GM21367 (cell line): ENCODE results near the gene CDH7.

Experiments
- ATAC-seq: cut with Tn5 transposase; IDR thresholded peaks from one replicate; pipeline ENCODE4 v1.9.1; 2021; ENCODE audit not compliant: unreplicated experiment

CDH7 gene

GRCh38 chr18:65907281-65907680 is 156.5 kb downstream of the CDH7 start:
- no peak for ATAC-seq

- ATAC-seq: no peak
Observed at GRCh38 chr18:65919018-65919417, 168.2 kb downstream of the CDH7 start.

GRCh38 chr18:65919663-65920062 is 168.9 kb downstream of the CDH7 start:
- no peak for ATAC-seq

DNA sequence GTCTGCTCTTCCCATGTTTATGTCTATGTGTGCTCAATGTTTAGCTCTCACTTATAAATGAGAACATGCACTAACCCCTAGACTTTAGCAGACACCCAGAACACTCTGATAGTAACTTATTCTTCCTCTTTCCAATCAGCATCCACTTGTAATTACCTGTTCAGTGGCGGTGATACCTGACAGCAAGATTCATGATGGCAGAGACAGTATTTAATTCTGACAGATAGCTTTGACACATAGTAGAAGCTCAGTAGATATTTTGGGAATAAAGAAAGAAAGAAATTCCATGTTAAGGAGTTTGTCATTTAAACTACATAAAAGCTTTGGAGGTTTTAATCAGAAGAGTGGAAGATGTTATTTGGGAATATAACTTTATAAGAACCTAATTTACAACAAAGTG is 171.3 kb downstream of the CDH7 start:
- no peak for ATAC-seq

DNA sequence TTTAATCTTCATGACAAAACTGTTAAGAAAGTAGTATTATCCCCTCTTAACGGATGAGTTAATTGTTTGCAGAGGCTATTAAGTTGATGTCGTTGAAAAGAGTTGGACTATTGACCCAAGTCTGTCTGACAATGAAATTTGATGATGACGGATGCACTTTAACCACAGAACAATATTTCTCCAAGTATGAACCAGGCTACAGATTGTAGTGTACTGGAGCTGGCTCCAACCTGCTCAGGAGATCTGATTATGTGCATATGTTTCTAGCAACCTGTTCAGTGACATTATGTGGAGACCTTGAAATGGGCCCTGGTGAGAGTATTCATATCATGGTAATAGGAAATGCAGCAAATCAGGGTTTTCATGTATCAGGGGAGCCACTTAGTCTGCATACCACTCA is 174.1 kb downstream of the CDH7 start:
- ATAC-seq: no peak

DNA sequence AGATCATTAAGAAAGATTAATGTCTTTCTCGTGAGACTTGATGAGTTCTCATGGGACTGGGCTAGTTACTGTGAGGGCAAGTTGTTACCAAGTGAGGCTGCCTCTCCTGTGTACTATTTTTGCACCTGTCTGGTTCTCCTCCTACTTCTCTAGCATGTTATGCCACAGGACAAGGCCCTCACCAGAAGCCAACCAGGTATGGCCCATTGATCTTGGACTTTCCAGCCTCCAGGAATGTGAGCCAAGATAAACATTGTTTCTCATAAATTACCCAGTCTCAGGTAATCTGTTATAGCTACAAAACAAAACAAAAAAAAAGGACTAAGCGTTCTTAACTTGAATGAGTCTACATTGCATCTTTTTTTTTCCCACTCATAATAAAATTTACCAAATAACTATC is 184.1 kb downstream of the CDH7 start:
- no peak for ATAC-seq

- ATAC-seq: no peak
Observed at GRCh38 chr18:65936678-65937077, 185.9 kb downstream of the CDH7 start.

GRCh38 chr18:65937180-65937579 is 186.4 kb downstream of the CDH7 start:
- ATAC-seq: no peak

- ATAC-seq: peak; percentile 85
Observed at GRCh38 chr18:65938592-65939372, 188.0 kb downstream of the CDH7 start.
